ENCODE results near the gene TDG. TPM values are rescaled to one million over a fixed set of nuclear protein-coding genes. Genes with fewer than 3 reads are reported as not detected.
"Not testable (repeated sequence)": the region's sequence is repeated elsewhere in the genome, so short reads cannot be mapped to it uniquely, and the experiment has no call there.

Gene TDG
- total RNA-seq, 1 donor from 2014 or later: 74.5 TPM

GRCh38 chr12:104011253-104011652 is 45.6 kb downstream of the TDG start:
- Mint-ChIP-seq H3K27me3 (peaks cover 26% of the 10 kb centered on the region), H3K36me3 (ENCODE audit: low read depth) (no peaks in the 10 kb centered on the region), H3K9me3 (peaks cover 5% of the 10 kb centered on the region), H3K4me3 (no peak overlapping the region), H3K27ac (no peak overlapping the region), H3K4me1 (no peaks in the 10 kb centered on the region)
- intact Hi-C loops (cut with micrococcal nuclease): no loop called here
- DNase-seq: no peak

DNA sequence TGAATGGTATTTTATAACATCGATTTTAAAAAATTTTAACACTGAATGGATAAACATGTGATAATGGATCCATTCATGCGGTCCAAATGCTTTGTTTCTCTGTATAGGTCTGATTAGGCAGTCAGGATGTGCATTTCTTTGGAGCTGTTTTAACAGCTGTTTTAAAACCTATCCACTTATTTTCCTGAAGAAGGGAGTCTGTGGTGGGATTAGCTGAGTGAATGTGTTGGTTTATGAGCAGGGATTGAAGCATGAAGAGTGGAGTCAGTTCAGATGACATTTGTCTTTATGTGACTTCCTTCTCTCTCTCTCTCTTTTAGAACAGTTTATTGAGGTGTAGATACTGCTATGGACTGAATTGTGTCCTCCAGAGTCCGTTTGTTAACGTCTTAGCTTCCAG is 46.7 kb downstream of the TDG start:
- H3K4me3 Mint-ChIP-seq: no peak overlapping the region
- peaks cover 5% of the 10 kb centered on the region for H3K9me3 Mint-ChIP-seq
- no peaks in the 10 kb centered on the region for H3K36me3 Mint-ChIP-seq (ENCODE audit: low read depth)

GRCh38 chr12:104021862-104022261 is 56.2 kb downstream of the TDG start:
- intact Hi-C loops (cut with micrococcal nuclease); H3K9me3 Mint-ChIP-seq: not testable (repeated sequence)

More for the DNA sequence above, 46.7 kb downstream of the TDG start:
- intact Hi-C loops (cut with micrococcal nuclease): no loop called here
- no peak for DNase-seq
- no peaks in the 10 kb centered on the region for H3K4me1 Mint-ChIP-seq
- peaks cover 20% of the 10 kb centered on the region for H3K27me3 Mint-ChIP-seq
- no peak overlapping the region for H3K27ac Mint-ChIP-seq

GRCh38 chr12:104022786-104023185 is 57.1 kb downstream of the TDG start:
- no peak for DNase-seq
- Mint-ChIP-seq H3K4me1 (no peaks in the 10 kb centered on the region), H3K9me3 (no peaks in the 10 kb centered on the region), H3K4me3 (no peak overlapping the region), H3K36me3 (ENCODE audit: low read depth) (no peaks in the 10 kb centered on the region), H3K27me3 (peaks cover 18% of the 10 kb centered on the region), H3K27ac (no peak overlapping the region)
- intact Hi-C loops (cut with micrococcal nuclease): no loop called here

More at GRCh38 chr12:104021862-104022261, 56.2 kb downstream of the TDG start:
- not testable (repeated sequence) for H3K4me3 Mint-ChIP-seq; H3K36me3 Mint-ChIP-seq (ENCODE audit: low read depth); H3K4me1 Mint-ChIP-seq; H3K27ac Mint-ChIP-seq; DNase-seq
- peaks cover 14% of the 10 kb centered on the region for H3K27me3 Mint-ChIP-seq

DNA sequence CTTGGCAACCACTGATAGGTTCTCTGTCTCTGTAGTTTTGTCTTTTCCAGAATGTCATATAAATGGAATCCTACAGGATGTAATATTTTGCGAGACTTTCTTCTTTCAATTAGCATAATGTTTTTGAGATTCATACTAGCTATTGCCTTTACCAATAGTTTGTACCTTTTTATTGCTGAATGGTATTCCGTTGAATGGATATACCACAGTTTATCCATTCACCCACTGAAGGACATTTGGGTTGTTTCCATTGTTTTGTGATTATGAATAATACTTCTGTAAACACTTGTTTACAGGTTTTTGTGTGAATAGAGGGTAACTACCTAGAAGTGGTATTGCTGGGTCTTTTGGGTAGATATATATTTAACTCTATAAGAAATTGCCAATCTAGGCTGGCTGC is 58.0 kb downstream of the TDG start:
- no peak overlapping the region for H3K4me3 Mint-ChIP-seq
- no peaks in the 10 kb centered on the region for H3K4me1 Mint-ChIP-seq
- no peaks in the 10 kb centered on the region for H3K36me3 Mint-ChIP-seq (ENCODE audit: low read depth)
- H3K27ac Mint-ChIP-seq: no peak overlapping the region
- peaks cover 18% of the 10 kb centered on the region for H3K27me3 Mint-ChIP-seq
- intact Hi-C loops (cut with micrococcal nuclease): no loop called here
- no peaks in the 10 kb centered on the region for H3K9me3 Mint-ChIP-seq
- no peak for DNase-seq

- peaks cover 22% of the 10 kb centered on the region for H3K27me3 Mint-ChIP-seq
- no peaks in the 10 kb centered on the region for H3K9me3 Mint-ChIP-seq
- H3K36me3 Mint-ChIP-seq (ENCODE audit: low read depth): no peaks in the 10 kb centered on the region
- intact Hi-C loops (cut with micrococcal nuclease): no loop called here
- no peak overlapping the region for H3K27ac Mint-ChIP-seq
- no peak for DNase-seq
- no peak overlapping the region for H3K4me3 Mint-ChIP-seq
- no peaks in the 10 kb centered on the region for H3K4me1 Mint-ChIP-seq
Observed at GRCh38 chr12:104024348-104024747, 58.7 kb downstream of the TDG start.

DNA sequence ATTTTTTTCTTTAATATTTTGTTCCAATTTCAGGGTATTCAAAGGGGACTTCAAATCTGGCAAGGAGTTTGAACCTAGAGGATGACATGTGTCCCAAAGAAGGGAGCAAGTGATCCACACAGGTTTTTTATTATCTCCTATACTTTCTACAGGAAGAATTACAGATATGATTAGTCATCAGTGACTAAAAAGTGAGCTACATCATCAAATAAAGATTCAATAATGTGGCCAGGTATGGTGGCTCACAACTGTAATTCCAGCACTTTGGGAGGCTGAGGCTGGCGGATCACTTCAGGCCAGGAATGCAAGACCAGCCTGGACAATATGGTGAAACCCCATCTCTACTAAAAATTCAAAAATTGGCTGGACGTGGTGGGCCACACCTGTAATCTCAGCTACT is 60.1 kb downstream of the TDG start:
- Mint-ChIP-seq H3K27ac (no peak overlapping the region), H3K36me3 (ENCODE audit: low read depth) (no peaks in the 10 kb centered on the region), H3K27me3 (peaks cover 20% of the 10 kb centered on the region), H3K9me3 (no peaks in the 10 kb centered on the region), H3K4me1 (no peaks in the 10 kb centered on the region), H3K4me3 (no peak overlapping the region)
- intact Hi-C loops (cut with micrococcal nuclease): no loop called here
- DNase-seq: no peak

- Mint-ChIP-seq H3K4me3 (no peak overlapping the region), H3K9me3 (no peaks in the 10 kb centered on the region), H3K27ac (no peak overlapping the region), H3K36me3 (ENCODE audit: low read depth) (no peaks in the 10 kb centered on the region), H3K27me3 (peaks cover 18% of the 10 kb centered on the region), H3K4me1 (no peaks in the 10 kb centered on the region)
- no peak for DNase-seq
- intact Hi-C loops (cut with micrococcal nuclease): no loop called here
Observed at GRCh38 chr12:104026841-104027599, 61.3 kb downstream of the TDG start.

- H3K4me1 Mint-ChIP-seq; DNase-seq; H3K4me3 Mint-ChIP-seq; H3K36me3 Mint-ChIP-seq (ENCODE audit: low read depth); H3K9me3 Mint-ChIP-seq; H3K27ac Mint-ChIP-seq; intact Hi-C loops (cut with micrococcal nuclease): not testable (repeated sequence)
- peaks cover 22% of the 10 kb centered on the region for H3K27me3 Mint-ChIP-seq
Observed at GRCh38 chr12:104030596-104030995, 64.9 kb downstream of the TDG start.

- H3K9me3 Mint-ChIP-seq; H3K4me3 Mint-ChIP-seq; intact Hi-C loops (cut with micrococcal nuclease); H3K36me3 Mint-ChIP-seq (ENCODE audit: low read depth); DNase-seq; H3K27ac Mint-ChIP-seq; H3K4me1 Mint-ChIP-seq: not testable (repeated sequence)
- H3K27me3 Mint-ChIP-seq: peaks cover 28% of the 10 kb centered on the region
Observed at GRCh38 chr12:104036143-104036542, 70.5 kb downstream of the TDG start.

Other genes with a start within 250 kb of the TDG start
- gene NT5DC3, start 124.6 kb upstream of the TDG start, total RNA-seq: 12.3 and 14.9 TPM in 2 replicates
- 449 and 457 TPM in 2 replicates for gene HSP90B1, start 35.5 kb upstream of the TDG start, total RNA-seq
- 0.31 TPM in 1 of 2 replicates, not detected in the other for gene GLT8D2, start 84.3 kb downstream of the TDG start, total RNA-seq
- 8.2 and 8.6 TPM in 2 replicates for gene HCFC2, start 98.7 kb downstream of the TDG start, total RNA-seq
- gene NFYB, start 172.3 kb downstream of the TDG start, total RNA-seq: 25.4 and 28.6 TPM in 2 replicates
- 99.6 and 99.7 TPM in 2 replicates for gene TXNRD1, start 249.9 kb downstream of the TDG start, total RNA-seq

Measured in activated CD4-positive, alpha-beta T cell treated with anti-CD3 and anti-CD28 coated beads, Interleukin-2, amount 10 ng/mL, durations not matched to agents 24 days and 14 days (primary cell).